BE2C (cell line): Measurements from ENCODE around the gene CNTN4.

ENCODE experiments used
- DNase-seq: peaks from one replicate; pipeline ENCODE4 v3.0.0-alpha.2; 2020
- H3K27me3 ChIP-seq: fragments of 250-450 bp; sonication (Bioruptor Pico); 2 replicates; pipeline ENCODE4 v1.5.1; 2020; ENCODE audit warnings: mild to moderate bottlenecking
- H3K36me3 ChIP-seq: fragments of 250-450 bp; sonication (Bioruptor Pico); 2 replicates; pipeline ENCODE4 v1.5.1; 2020; ENCODE audit warnings: mild to moderate bottlenecking
- H3K4me1 ChIP-seq: fragments of 250-450 bp; sonication (Bioruptor Pico); 2 replicates; pipeline ENCODE4 v1.5.1; 2020
- H3K4me3 ChIP-seq: 2 replicates; pipeline ENCODE4 v1.5.1; 2011; ENCODE audit warnings: low read depth, low read length
- H3K9me3 ChIP-seq: fragments of 250-450 bp; sonication (Bioruptor Pico); 2 replicates; pipeline ENCODE4 v1.5.1; 2020
- TF ChIP-seq, protein P1 (sequence below): IDR thresholded peaks from 2 replicates; pipeline ENCODE4 v1.5.1; 2012; ENCODE audit warnings: mild to moderate bottlenecking, low read depth, low read length

Gene CNTN4

DNA sequence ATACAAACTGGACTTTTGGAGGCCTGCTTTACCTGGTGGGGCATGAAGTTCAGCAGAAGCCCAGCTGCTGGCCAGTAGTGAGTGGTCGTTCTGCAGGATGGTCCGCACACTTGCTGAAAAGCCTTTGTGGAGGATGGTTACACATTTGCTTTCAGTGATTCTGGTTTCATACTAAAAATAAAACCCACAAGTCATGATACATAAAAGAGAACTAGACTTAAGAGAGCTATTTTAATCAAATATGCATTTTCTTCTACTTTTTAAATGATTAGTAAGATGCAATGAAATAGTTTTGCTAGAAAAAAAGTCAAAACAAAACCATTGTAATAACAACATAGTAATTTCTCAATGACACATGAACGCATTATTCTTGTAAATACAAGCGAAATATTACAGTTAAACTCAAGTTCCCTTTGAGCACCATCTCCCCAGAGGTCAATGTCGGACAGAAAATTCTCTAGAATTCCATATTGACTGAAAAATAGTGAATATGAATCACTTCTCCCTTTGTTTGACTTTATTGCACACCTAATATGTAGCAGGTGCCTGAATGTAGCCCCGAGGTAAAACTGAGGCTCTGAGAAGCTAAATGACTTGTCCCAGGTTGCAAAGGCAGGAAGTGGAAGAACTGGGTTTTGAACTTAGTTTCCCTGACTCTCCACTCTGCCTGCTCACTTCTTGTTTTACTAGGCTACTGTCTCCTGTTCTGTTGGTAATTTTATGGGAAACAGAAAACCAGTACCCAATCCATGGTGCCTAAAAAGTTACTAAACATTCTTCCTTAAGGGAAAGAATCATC is 1003.2 kb downstream of the CNTN4 start:
- no peaks in the 10 kb centered on the region for H3K4me1 ChIP-seq
- H3K4me3 ChIP-seq, result no peak overlapping the region
- no peaks in the 10 kb centered on the region for H3K9me3 ChIP-seq
- H3K27me3 ChIP-seq, result no peaks in the 10 kb centered on the region
- DNase-seq, result no peak
- TF ChIP-seq, protein P1, sequence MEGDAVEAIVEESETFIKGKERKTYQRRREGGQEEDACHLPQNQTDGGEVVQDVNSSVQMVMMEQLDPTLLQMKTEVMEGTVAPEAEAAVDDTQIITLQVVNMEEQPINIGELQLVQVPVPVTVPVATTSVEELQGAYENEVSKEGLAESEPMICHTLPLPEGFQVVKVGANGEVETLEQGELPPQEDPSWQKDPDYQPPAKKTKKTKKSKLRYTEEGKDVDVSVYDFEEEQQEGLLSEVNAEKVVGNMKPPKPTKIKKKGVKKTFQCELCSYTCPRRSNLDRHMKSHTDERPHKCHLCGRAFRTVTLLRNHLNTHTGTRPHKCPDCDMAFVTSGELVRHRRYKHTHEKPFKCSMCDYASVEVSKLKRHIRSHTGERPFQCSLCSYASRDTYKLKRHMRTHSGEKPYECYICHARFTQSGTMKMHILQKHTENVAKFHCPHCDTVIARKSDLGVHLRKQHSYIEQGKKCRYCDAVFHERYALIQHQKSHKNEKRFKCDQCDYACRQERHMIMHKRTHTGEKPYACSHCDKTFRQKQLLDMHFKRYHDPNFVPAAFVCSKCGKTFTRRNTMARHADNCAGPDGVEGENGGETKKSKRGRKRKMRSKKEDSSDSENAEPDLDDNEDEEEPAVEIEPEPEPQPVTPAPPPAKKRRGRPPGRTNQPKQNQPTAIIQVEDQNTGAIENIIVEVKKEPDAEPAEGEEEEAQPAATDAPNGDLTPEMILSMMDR, result no peak
- H3K36me3 ChIP-seq, result no peaks in the 10 kb centered on the region

DNA sequence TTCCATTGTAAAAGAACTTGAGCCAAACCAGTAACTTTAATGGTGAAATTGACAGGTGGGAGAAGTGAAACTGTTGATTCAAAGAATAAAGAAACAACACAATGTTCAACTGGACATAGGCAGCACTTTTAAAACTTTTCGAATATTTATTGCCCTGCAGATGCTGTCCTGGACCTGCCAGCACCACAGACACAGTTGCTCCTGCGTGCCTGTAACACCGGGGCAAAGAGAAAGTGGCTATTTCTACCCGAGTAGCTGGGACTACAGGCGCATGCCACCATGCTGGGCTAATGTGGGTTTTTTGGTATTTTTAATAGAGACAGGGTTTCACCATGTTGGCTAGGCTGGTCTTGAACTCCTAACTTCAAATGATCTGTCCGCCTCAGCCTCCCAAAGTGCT is 1004.1 kb downstream of the CNTN4 start:
- Histone ChIP-seq H3K4me1 (no peaks in the 10 kb centered on the region), H3K27me3 (no peaks in the 10 kb centered on the region), H3K36me3 (no peaks in the 10 kb centered on the region), H3K9me3 (no peaks in the 10 kb centered on the region), H3K4me3 (no peak overlapping the region)
- TF ChIP-seq, protein P1, result no peak
- no peak for DNase-seq

DNA sequence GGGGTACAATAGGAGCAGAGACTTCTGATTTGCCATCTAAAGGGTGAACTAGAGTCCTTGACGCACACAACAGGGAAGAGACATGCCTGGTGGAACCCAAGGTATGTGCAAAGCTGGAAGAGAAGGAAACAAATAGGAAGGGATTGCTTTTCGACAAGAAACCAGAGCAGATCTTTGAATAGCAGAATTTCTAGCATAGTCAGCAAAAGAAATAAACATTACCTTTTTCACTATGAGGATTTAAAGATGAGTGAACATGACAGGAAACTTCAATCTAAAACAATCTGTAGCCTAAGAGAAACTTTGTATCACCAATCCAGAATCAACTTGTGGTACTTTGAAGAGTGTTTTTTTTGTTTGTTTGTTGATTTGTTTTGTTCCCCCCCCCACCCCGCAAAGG is 1006.6 kb downstream of the CNTN4 start:
- no peak overlapping the region for H3K4me3 ChIP-seq
- H3K4me1 ChIP-seq, result no peaks in the 10 kb centered on the region
- H3K27me3 ChIP-seq, result no peaks in the 10 kb centered on the region
- no peaks in the 10 kb centered on the region for H3K36me3 ChIP-seq
- H3K9me3 ChIP-seq, result no peaks in the 10 kb centered on the region
- TF ChIP-seq, protein P1, result no peak
- DNase-seq, result no peak

DNA sequence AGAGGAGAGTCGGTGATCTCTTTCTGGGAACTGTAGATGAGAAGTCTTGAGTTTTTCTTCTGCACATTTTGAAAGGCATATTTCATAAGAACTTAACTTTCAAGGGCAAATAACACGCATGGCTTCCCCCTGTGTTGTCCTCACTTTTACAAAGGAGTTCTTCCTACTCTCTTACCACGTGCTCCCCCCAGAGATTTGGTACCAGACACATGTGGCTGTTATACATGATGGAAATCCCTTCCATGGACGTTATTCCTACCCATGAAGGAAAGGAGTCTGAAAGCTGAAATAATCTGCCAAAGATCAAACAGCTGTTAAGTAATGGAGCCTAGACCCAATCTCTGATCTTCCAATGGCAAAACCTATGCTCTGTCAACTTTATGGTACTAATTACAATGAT is 1007.1 kb downstream of the CNTN4 start:
- Histone ChIP-seq H3K36me3 (no peaks in the 10 kb centered on the region), H3K9me3 (no peaks in the 10 kb centered on the region), H3K4me1 (no peaks in the 10 kb centered on the region), H3K4me3 (no peak overlapping the region), H3K27me3 (no peaks in the 10 kb centered on the region)
- no peak for DNase-seq
- TF ChIP-seq, protein P1, result no peak

DNA sequence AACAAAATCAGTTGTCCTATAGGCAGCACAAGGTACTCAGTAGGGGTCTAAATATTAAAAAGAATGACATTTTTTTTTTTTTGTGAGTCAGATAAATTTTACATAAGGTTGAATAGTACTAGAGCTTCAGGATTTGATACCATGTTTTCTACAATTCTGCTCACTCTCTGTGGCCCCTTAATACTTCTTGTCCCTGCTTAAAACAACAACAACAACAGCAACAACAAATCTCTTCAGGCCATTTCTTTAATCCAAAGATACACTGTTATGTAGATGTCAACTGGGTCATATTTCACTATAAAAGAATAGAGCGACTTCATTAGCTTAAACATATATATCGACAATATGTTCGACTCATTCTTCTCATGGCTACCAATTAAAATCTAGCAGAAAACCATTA is 1008.5 kb downstream of the CNTN4 start:
- no peaks in the 10 kb centered on the region for H3K4me1 ChIP-seq
- no peaks in the 10 kb centered on the region for H3K27me3 ChIP-seq
- TF ChIP-seq, protein P1, result no peak
- no peak for DNase-seq
- no peaks in the 10 kb centered on the region for H3K36me3 ChIP-seq
- no peak overlapping the region for H3K4me3 ChIP-seq
- H3K9me3 ChIP-seq, result no peaks in the 10 kb centered on the region
